Mesenchymal stem cell (in vitro differentiated cells and primary cell): ENCODE data around the gene ZC2HC1C.
"Not testable (repeated sequence)": the region's sequence is repeated elsewhere in the genome, so short reads cannot be mapped to it uniquely, and the experiment has no call there.

ENCODE experiments used
- DNase-seq: peaks from one replicate; pipeline ENCODE4 v3.0.0-alpha.2; 2013
- H2AFZ ChIP-seq: one replicate; pipeline ENCODE4 v1.6.1; 2013; ENCODE audit warnings: low read depth, mild to moderate bottlenecking, control low read depth, inconsistent platforms, low read length, moderate library complexity
- H2AK5ac ChIP-seq: 2 replicates; pipeline ENCODE4 v1.6.1; 2013; ENCODE audit warnings: low read length, moderate library complexity, mild to moderate bottlenecking, inconsistent platforms; ENCODE audit not compliant: severe bottlenecking
- H2BK120ac ChIP-seq: one replicate; pipeline ENCODE4 v1.6.1; 2013; ENCODE audit warnings: low read depth, mild to moderate bottlenecking, inconsistent platforms, low read length, moderate library complexity
- H2BK12ac ChIP-seq, 2 experiments: one replicate each; pipeline ENCODE4 v1.6.1; 2013; ENCODE audit warnings: inconsistent platforms in 2 of 2, low read length in 2 of 2, mild to moderate bottlenecking in 2 of 2, moderate library complexity in 2 of 2, control low read depth in 1 of 2
- H2BK15ac ChIP-seq: one replicate; pipeline ENCODE4 v1.6.1; 2013; ENCODE audit warnings: mild to moderate bottlenecking, low read depth, inconsistent platforms; ENCODE audit not compliant: poor library complexity, severe bottlenecking
- H2BK5ac ChIP-seq: 2 replicates; pipeline ENCODE4 v1.6.1; 2013; ENCODE audit warnings: low read depth, mild to moderate bottlenecking, low read length, control low read depth, inconsistent platforms; ENCODE audit not compliant: poor library complexity, severe bottlenecking
- H3K14ac ChIP-seq, 2 experiments: one replicate each; pipeline ENCODE4 v1.6.1; 2013; ENCODE audit warnings: inconsistent platforms in 2 of 2, low read length in 2 of 2, control low read depth in 1 of 2, mild to moderate bottlenecking in 1 of 2, moderate library complexity in 1 of 2
- H3K18ac ChIP-seq, 2 experiments: one replicate each; pipeline ENCODE4 v1.6.1; 2013; ENCODE audit warnings: inconsistent platforms in 2 of 2, low read length in 2 of 2, control low read depth in 1 of 2, low read depth in 1 of 2, mild to moderate bottlenecking in 1 of 2
- H3K23ac ChIP-seq, 2 experiments: one replicate each; pipeline ENCODE4 v1.6.1; 2013; ENCODE audit warnings: inconsistent platforms in 2 of 2, low read length in 2 of 2, mild to moderate bottlenecking in 2 of 2, moderate library complexity in 2 of 2, control low read depth in 1 of 2
- H3K27ac ChIP-seq: 2 replicates; pipeline ENCODE4 v1.5.1; 2013; ENCODE audit warnings: mild to moderate bottlenecking, moderate library complexity, low read length, control low read depth, inconsistent platforms; ENCODE audit not compliant: poor library complexity, severe bottlenecking
- H3K27me3 ChIP-seq, 2 experiments: 2 replicates each; pipeline versions ENCODE4 v1.6.1 to v1.7.0; 2013; ENCODE audit warnings: low read length in 2 of 2, mild to moderate bottlenecking in 2 of 2, moderate library complexity in 2 of 2, control low read depth in 1 of 2, inconsistent platforms in 1 of 2; ENCODE audit not compliant: control insufficient read depth in 1 of 2, insufficient read depth in 1 of 2
- H3K36me3 ChIP-seq, 2 experiments: 2 replicates each; pipeline versions ENCODE4 v1.6.1 to v1.7.0; 2013; ENCODE audit warnings: low read length in 2 of 2, control low read depth in 1 of 2, inconsistent platforms in 1 of 2, low read depth in 1 of 2, mild to moderate bottlenecking in 1 of 2; ENCODE audit not compliant: insufficient read depth in 2 of 2, control insufficient read depth in 1 of 2
- H3K4ac ChIP-seq, 2 experiments: one replicate each; pipeline ENCODE4 v1.6.1; 2013; ENCODE audit warnings: inconsistent platforms in 2 of 2, low read length in 2 of 2, mild to moderate bottlenecking in 2 of 2, moderate library complexity in 2 of 2, control low read depth in 1 of 2, low read depth in 1 of 2
- H3K4me1 ChIP-seq: 2 replicates; pipeline ENCODE4 v1.6.1; 2013; ENCODE audit warnings: low read depth, low read length, control low read depth; ENCODE audit not compliant: control insufficient read depth, insufficient read depth
- H3K4me2 ChIP-seq: 2 replicates; pipeline ENCODE4 v1.6.1; 2013; ENCODE audit warnings: low read length, mild to moderate bottlenecking, inconsistent platforms; ENCODE audit not compliant: poor library complexity, severe bottlenecking
- H3K4me3 ChIP-seq, 2 experiments: 2 replicates each; pipeline versions ENCODE4 v1.5.1 to v1.7.0; 2013; ENCODE audit warnings: low read length in 2 of 2, mild to moderate bottlenecking in 2 of 2, control low read depth in 1 of 2, low read depth in 1 of 2; ENCODE audit not compliant: insufficient read depth in 1 of 2
- H3K79me1 ChIP-seq: replicated peaks from 2 replicates; pipeline ENCODE4 v1.6.1; 2013; ENCODE audit warnings: mild to moderate bottlenecking, control low read depth, low read length, inconsistent platforms; ENCODE audit not compliant: poor library complexity, severe bottlenecking
- H3K9ac ChIP-seq: 2 replicates; pipeline ENCODE4 v1.7.0; 2013; ENCODE audit warnings: mild to moderate bottlenecking, low read length, moderate library complexity
- H3K9me3 ChIP-seq: 2 replicates; pipeline ENCODE4 v1.7.0; 2013; ENCODE audit warnings: mild to moderate bottlenecking, low read length; ENCODE audit not compliant: control insufficient read depth
- H4K8ac ChIP-seq: one replicate; pipeline ENCODE4 v1.6.1; 2013; ENCODE audit warnings: inconsistent platforms, mild to moderate bottlenecking, low read length, moderate library complexity
- H4K91ac ChIP-seq: one replicate; pipeline ENCODE4 v1.6.1; 2013; ENCODE audit warnings: mild to moderate bottlenecking, low read length, inconsistent platforms
- WGBS: methylation state at CpG from one replicate; pipeline ENCODE4 v1.1.7; 2013; ENCODE audit warnings: mixed read lengths; 5-methylcytosine and 5-hydroxymethylcytosine counted together

Gene ZC2HC1C

DNA sequence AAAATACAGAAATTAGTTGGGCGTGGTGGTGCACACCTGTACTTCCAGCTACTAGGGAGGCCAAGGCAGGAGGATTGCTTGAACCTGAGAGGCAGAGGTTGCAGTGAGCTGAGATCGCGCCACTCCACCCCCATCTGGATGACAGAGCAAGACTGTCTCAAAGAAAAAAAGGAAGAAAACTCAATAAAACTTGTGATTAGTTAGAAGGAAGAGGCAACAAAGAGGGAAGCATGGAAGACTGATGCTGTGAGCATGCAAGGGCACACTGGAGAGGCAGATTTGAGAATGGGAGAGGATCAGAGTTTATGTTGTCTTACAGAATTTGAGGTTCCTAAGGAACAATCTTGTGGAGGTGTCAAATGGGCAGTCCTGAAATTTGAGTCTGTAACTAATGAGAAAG is 2.8 kb upstream of the ZC2HC1C start:
- 93% methylated on average over 3 of the region's 3 CpGs for WGBS

DNA sequence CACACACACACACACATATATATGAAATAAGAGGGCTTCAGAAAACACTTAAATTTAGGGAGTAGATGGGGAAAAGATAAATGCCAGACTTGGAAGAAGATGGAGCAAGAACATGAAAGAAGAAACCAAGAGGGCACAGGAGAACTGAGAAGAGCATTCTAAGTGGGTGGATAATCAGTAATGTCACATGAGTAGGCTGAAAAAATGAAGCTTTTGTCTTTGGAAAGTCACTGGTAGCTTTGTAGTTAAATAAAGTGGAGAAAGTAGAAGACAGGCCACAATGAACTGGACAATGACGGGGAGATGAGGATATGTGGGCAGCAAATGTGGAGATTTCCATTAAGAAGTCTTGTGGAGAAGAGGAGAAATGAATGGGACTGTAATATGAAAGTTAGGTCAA is 2.2 kb upstream of the ZC2HC1C start:
- peaks cover 10% of the 10 kb centered on the region for H3K4me1 ChIP-seq
- DNase-seq, result no peak
- H3K27me3 ChIP-seq, result no peaks in the 10 kb centered on the region
- H3K79me1 ChIP-seq, result peaks cover 12% of the 10 kb centered on the region
- no peak overlapping the region for H3K23ac ChIP-seq
- no peak overlapping the region for H3K4me3 ChIP-seq
- no peak overlapping the region for H2AK5ac ChIP-seq
- H3K27ac ChIP-seq, result no peak overlapping the region
- no peak overlapping the region for H3K4ac ChIP-seq
- no peak overlapping the region for H2AFZ ChIP-seq
- no peak overlapping the region for H2BK15ac ChIP-seq
- no peak overlapping the region for H3K14ac ChIP-seq
- no peak overlapping the region for H3K18ac ChIP-seq
- H2BK12ac ChIP-seq, result no peak overlapping the region
- H2BK120ac ChIP-seq, result no peak overlapping the region
- no peak overlapping the region for H2BK5ac ChIP-seq
- H3K36me3 ChIP-seq, result no peaks in the 10 kb centered on the region
- H3K9ac ChIP-seq, result no peak overlapping the region
- 94% methylated on average over 1 of the region's 1 CpG for WGBS
- no peak overlapping the region for H4K8ac ChIP-seq
- no peak overlapping the region for H4K91ac ChIP-seq
- H3K9me3 ChIP-seq, result no peaks in the 10 kb centered on the region
- no peak overlapping the region for H3K4me2 ChIP-seq

More for the DNA sequence above, 2.8 kb upstream of the ZC2HC1C start:
- no peak overlapping the region for H3K4ac ChIP-seq
- H4K8ac ChIP-seq, result no peak overlapping the region
- H2BK120ac ChIP-seq, result no peak overlapping the region
- no peak overlapping the region for H3K18ac ChIP-seq
- no peak for DNase-seq
- no peak overlapping the region for H3K23ac ChIP-seq
- H2BK15ac ChIP-seq, result no peak overlapping the region
- no peak overlapping the region for H2AFZ ChIP-seq
- no peak overlapping the region for H3K4me2 ChIP-seq
- H3K9me3 ChIP-seq, result no peaks in the 10 kb centered on the region
- H3K4me3 ChIP-seq, result no peak overlapping the region
- H2BK12ac ChIP-seq, result no peak overlapping the region
- H3K9ac ChIP-seq, result no peak overlapping the region
- no peaks in the 10 kb centered on the region for H3K27me3 ChIP-seq
- H3K79me1 ChIP-seq, result peaks cover 12% of the 10 kb centered on the region
- no peak overlapping the region for H3K14ac ChIP-seq
- H3K27ac ChIP-seq, result no peak overlapping the region
- no peak overlapping the region for H2AK5ac ChIP-seq
- H3K4me1 ChIP-seq, result peaks cover 10% of the 10 kb centered on the region
- no peak overlapping the region for H4K91ac ChIP-seq
- no peaks in the 10 kb centered on the region for H3K36me3 ChIP-seq
- no peak overlapping the region for H2BK5ac ChIP-seq

DNA sequence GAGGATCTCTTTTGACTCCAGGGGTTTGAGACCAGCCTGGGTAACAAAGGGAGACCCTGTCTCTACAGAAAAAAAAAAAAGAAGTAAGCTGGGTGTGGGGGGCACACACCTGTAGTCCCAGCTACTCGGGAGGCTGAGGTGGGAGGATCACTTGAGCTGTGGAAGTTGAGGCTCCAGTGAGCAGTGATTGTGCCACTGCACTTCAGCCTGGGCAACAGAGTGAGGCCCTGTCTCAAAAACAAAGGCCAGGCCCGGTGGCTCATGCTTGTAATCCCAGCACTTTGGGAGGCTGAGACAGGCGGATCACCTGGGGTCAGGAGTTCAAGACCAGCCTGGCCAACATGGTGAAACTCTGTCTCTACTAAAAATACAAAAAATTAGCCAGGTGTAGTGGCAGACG is 1.7 kb upstream of the ZC2HC1C start:
- 84% methylated on average over 4 of the region's 4 CpGs for WGBS
- Histone ChIP-seq H3K9ac (peak overlapping the region; percentile 90), H3K79me1 (peaks cover 12% of the 10 kb centered on the region), H3K4me3 (peak overlapping the region in 1 of 2 experiments; percentile 78), H3K4me1 (peaks cover 10% of the 10 kb centered on the region)
- not testable (repeated sequence) for H4K8ac ChIP-seq, H3K23ac ChIP-seq, H3K36me3 ChIP-seq, H3K18ac ChIP-seq, H2BK12ac ChIP-seq, H4K91ac ChIP-seq, DNase-seq, H3K27ac ChIP-seq, H3K4me2 ChIP-seq, H3K27me3 ChIP-seq, H2BK5ac ChIP-seq, H2AFZ ChIP-seq, H3K4ac ChIP-seq, H3K14ac ChIP-seq, H2BK15ac ChIP-seq, H2BK120ac ChIP-seq, H2AK5ac ChIP-seq, H3K9me3 ChIP-seq

DNA sequence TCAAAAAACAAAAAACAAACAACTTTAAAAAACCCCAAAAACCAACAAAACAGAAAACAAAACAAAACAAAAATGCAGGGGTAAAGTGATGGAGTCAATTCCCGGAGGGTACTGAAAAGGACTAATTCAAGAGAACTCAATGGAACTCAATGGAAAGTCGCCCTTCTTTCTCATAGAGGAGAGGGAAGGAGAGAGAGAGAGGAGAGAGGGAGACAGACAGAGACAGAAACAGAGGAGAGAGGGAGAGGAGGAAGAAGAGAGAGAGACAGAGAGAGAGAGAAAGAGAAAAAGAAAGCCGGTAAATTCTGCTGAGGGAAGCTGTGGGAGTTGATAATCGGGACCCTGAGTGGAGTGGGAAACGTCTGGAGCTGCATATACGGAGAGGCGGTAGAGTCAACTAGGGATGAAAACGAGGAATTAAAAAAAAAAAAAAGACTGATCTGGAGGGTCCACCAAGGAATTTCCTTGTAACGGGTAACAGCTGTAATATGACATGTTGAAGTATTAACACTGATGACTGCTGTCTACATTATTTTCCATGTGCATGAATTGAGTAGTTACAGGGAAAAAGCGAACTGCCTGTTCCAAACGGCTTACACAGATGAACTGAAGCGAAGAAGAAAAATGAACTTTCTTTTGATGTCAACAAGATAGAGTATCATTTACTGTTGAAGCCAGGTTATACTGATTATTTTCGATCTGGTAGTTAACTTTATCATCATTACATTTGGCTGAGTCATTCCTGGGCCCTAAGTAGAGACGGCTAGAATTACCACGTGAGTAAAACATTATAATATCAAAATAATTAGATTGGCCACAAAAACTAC is 934 bp upstream of the ZC2HC1C start:
- peak overlapping the region; percentile 45 for H2BK15ac ChIP-seq
- peak overlapping the region in 1 of 2 experiments; percentile 81 for H3K4ac ChIP-seq
- no peak overlapping the region for H2AK5ac ChIP-seq
- H3K27ac ChIP-seq, result peak overlapping the region; percentile 44
- peak overlapping the region; percentile 68 to 94 for H3K18ac ChIP-seq
- H3K14ac ChIP-seq, result no peak overlapping the region
- H2BK5ac ChIP-seq, result no peak overlapping the region
- H4K91ac ChIP-seq, result no peak overlapping the region
- H3K4me2 ChIP-seq, result peak overlapping the region; percentile 93
- H3K9me3 ChIP-seq, result no peaks in the 10 kb centered on the region
- H3K23ac ChIP-seq, result no peak overlapping the region
- H2BK12ac ChIP-seq, result no peak overlapping the region
- peaks cover 10% of the 10 kb centered on the region for H3K79me1 ChIP-seq
- peak overlapping the region; percentile 20 for H4K8ac ChIP-seq
- H2BK120ac ChIP-seq, result peak overlapping the region; percentile 95
- peak; percentile 69 for DNase-seq
- H3K4me1 ChIP-seq, result peaks cover 10% of the 10 kb centered on the region
- H3K4me3 ChIP-seq, result peak overlapping the region; percentile 71 to 78
- H3K27me3 ChIP-seq, result no peaks in the 10 kb centered on the region
- WGBS, result 14% methylated on average over 12 of the region's 15 CpGs
- H2AFZ ChIP-seq, result peak overlapping the region; percentile 54
- H3K36me3 ChIP-seq, result no peaks in the 10 kb centered on the region
- peak overlapping the region; percentile 90 for H3K9ac ChIP-seq
